GM19397 (cell line): ENCODE results near the gene ENDOG.

Source experiments
- ATAC-seq: cut with Tn5 transposase; IDR thresholded peaks from one replicate; pipeline ENCODE4 v1.9.1; 2021; ENCODE audit warnings: mild to moderate bottlenecking, moderate library complexity; ENCODE audit not compliant: unreplicated experiment

The ENDOG gene

GRCh38 chr9:128798896-128799295, 19.4 kb upstream of the ENDOG start:
- ATAC-seq = no peak

GRCh38 chr9:128800061-128800460, 18.2 kb upstream of the ENDOG start:
- no peak for ATAC-seq

- no peak for ATAC-seq
Observed at GRCh38 chr9:128802482-128802881, 15.8 kb upstream of the ENDOG start.

GRCh38 chr9:128805661-128806060, 12.6 kb upstream of the ENDOG start:
- ATAC-seq = no peak

- ATAC-seq = no peak
Observed at GRCh38 chr9:128807827-128808226, 10.5 kb upstream of the ENDOG start.

- ATAC-seq = no peak
Observed at GRCh38 chr9:128808543-128808942, 9.8 kb upstream of the ENDOG start.

- no peak for ATAC-seq
Observed at GRCh38 chr9:128809036-128809599, 9.2 kb upstream of the ENDOG start.

GRCh38 chr9:128809831-128810230, 8.5 kb upstream of the ENDOG start:
- ATAC-seq = no peak

GRCh38 chr9:128810873-128811272, 7.4 kb upstream of the ENDOG start:
- ATAC-seq = no peak

GRCh38 chr9:128818839-128819715, 777 bp downstream of the ENDOG start:
- peak; percentile 40 for ATAC-seq

- ATAC-seq = no peak
Observed at GRCh38 chr9:128819716-128820664, 1.7 kb downstream of the ENDOG start.

GRCh38 chr9:128820665-128821583, 2.6 kb downstream of the ENDOG start:
- ATAC-seq = no peak

GRCh38 chr9:128821584-128822406, 3.5 kb downstream of the ENDOG start:
- no peak for ATAC-seq

- ATAC-seq = no peak
Observed at GRCh38 chr9:128822407-128823042, 4.2 kb downstream of the ENDOG start.

GRCh38 chr9:128823362-128823902, 5.1 kb downstream of the ENDOG start:
- no peak for ATAC-seq

GRCh38 chr9:128823903-128824406, 5.7 kb downstream of the ENDOG start:
- ATAC-seq = no peak

GRCh38 chr9:128824911-128825310, 6.6 kb downstream of the ENDOG start:
- ATAC-seq = no peak

- ATAC-seq = no peak
Observed at GRCh38 chr9:128825923-128826700, 7.8 kb downstream of the ENDOG start.
